HG03558 (cell line): ENCODE data around the gene CSRNP3.

Experiments
- ATAC-seq: cut with Tn5 transposase; IDR thresholded peaks from one replicate; pipeline ENCODE4 v1.9.1; 2021; ENCODE audit warnings: moderate number of reproducible peaks; ENCODE audit not compliant: unreplicated experiment; ENCODE audit errors: extremely low read depth

Gene CSRNP3, protein sequence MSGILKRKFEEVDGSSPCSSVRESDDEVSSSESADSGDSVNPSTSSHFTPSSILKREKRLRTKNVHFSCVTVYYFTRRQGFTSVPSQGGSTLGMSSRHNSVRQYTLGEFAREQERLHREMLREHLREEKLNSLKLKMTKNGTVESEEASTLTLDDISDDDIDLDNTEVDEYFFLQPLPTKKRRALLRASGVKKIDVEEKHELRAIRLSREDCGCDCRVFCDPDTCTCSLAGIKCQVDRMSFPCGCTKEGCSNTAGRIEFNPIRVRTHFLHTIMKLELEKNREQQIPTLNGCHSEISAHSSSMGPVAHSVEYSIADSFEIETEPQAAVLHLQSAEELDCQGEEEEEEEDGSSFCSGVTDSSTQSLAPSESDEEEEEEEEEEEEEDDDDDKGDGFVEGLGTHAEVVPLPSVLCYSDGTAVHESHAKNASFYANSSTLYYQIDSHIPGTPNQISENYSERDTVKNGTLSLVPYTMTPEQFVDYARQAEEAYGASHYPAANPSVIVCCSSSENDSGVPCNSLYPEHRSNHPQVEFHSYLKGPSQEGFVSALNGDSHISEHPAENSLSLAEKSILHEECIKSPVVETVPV

DNA sequence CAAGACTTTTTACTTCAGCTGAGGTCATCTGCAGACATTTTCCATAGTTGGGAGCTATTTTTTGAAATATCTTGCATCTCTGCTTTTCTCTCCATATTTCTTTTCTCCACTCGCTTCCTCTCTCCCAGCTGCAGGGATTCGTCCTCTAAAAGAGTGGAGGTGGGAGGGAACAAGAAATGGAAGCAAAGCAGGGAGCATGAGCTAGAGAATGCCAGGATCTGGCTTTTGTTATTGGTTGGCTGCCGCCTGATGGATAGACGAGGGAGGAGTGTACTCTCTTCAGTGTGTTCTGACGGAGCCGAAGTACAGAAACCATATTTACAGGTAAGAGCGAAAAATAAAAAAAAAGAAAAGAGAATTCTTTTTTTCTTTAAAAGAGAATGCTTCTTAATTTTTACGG, at the start of gene CSRNP3:
Gene CSRNP3, plus strand, starts transcription at position 282 of the 400 bp plus-strand sequence. CDS start 125,368 bp downstream, outside the sequence.
- no peak for ATAC-seq

DNA sequence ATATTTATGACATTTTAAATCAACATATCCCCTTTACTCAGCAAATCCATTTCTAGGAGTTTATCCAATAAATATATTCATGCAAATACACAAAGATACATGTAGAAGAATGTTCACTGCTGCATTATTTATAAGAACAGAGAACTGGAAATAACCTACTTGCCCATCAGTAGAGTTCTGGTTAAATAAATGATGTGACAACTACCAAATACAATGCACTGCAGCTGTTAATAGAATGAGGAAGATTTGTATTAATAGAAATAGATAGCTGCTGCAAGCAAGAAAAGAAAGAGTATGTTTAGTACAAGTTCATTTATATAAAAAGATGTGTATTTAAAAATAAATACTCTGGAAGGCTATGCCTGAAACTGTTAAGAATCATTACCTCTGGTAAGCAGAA, 49.3 kb upstream of the CSRNP3 start:
- ATAC-seq, result no peak

GRCh38 chr2:165423081-165423480, 46.4 kb upstream of the CSRNP3 start:
- no peak for ATAC-seq

GRCh38 chr2:165425556-165425955, 43.9 kb upstream of the CSRNP3 start:
- ATAC-seq, result no peak

GRCh38 chr2:165427686-165428085, 41.8 kb upstream of the CSRNP3 start:
- ATAC-seq, result no peak

DNA sequence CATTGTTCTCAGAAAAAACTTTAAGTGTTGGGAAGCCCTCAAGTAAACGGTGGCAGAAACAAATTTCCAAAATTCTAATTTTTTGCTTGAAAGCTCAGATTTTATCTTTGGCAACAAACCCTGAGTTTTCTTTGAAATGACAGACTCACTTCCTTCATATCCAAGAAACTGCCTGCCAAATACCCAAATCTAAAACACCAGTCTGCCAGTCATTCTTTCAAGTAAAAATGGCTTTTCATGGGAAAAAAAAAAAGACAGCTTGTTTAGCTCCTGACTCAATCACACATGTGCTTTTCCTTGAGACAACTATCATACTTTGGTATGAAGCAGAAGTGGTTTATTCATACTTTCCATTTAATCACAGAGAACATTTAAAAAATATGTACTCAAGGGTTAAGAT, 40.6 kb upstream of the CSRNP3 start:
- no peak for ATAC-seq

GRCh38 chr2:165431014-165431413, 38.5 kb upstream of the CSRNP3 start:
- no peak for ATAC-seq

DNA sequence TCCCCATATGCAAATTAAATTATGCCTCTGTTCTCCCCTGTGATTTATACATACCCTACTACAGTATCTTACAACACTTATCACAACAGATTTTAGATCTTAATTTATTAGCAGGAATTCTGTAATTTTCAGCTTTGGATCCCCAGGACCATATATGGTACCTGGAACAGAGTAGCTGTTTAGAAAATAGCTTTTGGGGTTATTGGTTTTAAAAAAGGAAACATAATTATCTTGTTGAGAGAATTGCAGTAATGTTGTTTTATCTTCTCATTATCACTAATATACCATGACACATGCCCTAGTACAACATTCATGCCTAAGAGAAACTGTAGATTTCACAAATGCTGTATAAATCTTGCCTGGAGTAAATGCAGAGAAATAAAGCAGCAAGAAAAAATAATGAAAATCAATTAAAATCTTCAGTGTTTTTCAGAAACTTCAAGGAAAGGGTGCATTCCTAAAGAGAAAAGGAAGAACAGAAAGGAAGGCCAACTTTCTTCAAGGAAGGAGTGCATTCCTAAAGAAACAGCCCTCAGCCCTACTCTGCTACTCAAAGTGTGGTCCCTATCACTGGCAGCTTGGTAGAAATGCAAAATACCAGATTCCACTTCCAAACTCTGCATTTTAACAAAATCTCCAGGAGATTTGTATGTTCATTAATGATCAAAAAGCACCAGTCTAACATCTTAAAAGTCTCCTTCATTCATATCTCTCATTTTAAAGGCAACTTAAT, 37.1 kb upstream of the CSRNP3 start:
- ATAC-seq, result no peak

DNA sequence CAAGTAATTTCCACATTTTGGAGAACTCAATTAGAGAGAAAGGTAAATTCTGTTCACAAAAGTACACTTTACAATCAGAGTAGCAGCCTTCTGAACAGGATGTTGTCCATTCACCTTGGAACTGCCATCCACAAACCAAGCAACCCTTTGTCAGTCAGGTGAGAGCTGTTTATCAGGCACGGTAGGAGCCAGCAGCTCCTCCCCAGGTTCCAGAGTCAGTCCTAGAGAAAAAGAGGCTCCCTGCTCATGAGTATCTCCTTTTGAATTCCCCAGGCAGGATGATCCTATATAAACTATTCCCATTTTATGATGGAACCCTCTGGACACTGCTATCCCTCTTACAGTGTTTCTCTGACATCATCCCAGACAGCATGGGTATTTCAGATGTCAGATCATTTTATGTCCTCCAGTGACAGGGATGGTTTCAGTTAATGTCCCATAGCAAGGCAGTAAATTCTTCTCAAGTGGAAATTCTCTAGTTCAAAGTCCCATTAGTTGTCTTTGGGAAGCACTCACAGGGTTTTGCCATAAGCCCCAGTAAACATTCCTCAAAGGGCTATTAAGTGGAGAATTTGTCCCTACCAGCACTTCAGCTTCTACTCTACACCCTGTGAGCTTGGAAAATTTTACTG, 34.5 kb upstream of the CSRNP3 start:
- ATAC-seq, result no peak

DNA sequence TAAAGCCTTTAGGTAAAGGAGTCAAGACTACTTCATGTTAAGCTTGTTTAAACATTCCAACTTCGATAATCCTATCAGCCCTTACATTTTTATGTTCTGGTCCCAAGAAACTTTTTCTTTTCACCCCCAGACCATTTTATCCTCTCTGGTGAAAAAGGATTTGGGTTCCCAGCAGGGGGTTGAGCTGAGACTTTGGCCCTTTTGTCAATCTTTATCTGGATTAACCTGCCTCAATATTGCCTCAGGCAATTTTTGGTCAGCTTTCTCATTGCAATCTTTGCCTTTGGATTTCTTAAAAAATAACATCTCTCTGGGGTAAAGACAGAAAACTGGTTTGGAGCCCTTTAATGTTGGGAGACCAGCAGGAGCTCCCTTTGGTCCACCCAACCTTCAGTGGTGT, 33.9 kb upstream of the CSRNP3 start:
- no peak for ATAC-seq

GRCh38 chr2:165436559-165436958, 32.9 kb upstream of the CSRNP3 start:
- ATAC-seq, result no peak

DNA sequence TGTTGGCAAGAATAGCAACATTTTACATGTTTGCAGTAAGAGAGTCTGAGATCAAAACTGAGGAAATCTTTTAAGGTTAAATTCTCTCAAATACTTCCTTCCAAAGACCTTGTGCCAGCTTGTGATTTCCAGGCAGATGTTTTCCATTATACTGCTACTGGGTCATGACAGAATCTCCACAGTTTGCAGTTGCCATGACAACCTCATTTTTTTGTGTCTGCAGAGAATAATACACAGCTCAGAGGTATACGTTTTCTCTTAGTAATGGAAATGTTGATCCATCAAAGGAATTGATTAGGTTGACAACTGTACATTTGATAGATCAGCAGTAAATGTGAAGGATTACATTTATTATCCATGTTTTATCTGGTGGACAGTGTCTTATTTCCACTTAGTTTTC, 29.1 kb upstream of the CSRNP3 start:
- ATAC-seq, result no peak

- no peak for ATAC-seq
Observed at GRCh38 chr2:165443511-165443910, 26.0 kb upstream of the CSRNP3 start.

GRCh38 chr2:165448406-165448805, 21.1 kb upstream of the CSRNP3 start:
- no peak for ATAC-seq

- no peak for ATAC-seq
Observed at GRCh38 chr2:165450156-165450555, 19.3 kb upstream of the CSRNP3 start.

DNA sequence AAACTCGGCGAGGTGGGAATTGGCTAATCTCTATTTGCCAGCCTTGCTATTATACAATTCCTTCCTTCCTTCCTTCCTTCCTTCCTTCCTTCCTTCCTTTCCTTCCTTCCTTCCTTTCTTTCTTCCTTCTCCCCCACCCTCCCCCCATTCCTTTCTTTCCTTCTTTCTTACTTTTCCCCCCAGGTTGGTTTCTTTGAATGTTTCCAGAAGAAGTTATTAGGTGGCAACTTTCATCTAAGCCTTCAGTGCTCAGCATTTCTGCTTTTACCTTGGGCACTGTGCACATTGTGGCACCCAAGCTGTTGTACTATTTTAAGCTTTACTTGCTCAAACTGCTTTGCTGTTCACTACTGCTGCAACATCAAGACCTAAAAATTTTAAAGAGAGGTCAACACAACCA, 17.2 kb upstream of the CSRNP3 start:
- ATAC-seq, result no peak

DNA sequence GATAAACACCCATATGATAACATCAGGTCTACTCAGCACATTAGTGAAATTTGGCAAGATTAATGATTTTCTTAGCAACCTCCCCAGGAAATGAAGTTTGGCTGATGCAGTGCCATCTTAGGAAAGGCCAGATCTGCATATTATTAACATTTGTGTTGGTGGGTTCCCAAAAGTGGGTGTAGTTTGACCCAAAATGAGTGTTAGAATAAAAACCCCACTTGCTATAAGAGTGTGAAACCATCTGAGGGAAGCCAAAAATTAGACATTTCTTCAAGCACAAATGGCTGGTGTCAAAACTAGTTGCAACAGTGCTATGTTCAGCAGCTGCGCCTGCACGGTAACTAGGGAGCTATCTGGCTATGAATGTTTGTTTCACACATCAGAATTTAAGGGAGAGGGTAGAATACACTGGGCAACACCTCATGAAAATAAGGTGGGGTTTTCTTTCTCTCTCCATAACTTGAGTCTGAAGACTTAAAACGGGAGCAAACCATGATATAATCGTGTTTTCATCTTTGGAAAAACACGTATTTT, 15.9 kb upstream of the CSRNP3 start:
- no peak for ATAC-seq

DNA sequence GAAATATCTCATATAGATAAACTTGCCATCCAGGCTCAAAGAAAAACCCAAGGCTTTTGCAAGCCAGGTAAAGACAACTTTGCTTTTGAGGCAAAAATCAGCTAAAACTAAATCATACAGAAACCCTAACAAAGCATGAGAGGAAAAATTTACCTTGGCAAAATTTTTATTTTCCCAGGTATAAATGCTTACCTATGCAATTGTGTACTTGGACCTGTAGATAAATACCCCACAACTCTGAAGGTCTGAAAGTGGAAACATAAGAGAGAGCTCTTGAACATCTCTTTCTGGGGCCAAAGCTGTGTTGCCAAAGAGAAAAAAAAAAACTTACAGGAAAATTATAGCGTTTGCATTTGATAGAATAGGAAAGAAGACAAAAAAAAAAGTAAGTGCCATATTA, 14.6 kb upstream of the CSRNP3 start:
- ATAC-seq, result no peak

GRCh38 chr2:165456027-165456426, 13.5 kb upstream of the CSRNP3 start:
- ATAC-seq, result no peak

- no peak for ATAC-seq
Observed at GRCh38 chr2:165462443-165462842, 7.1 kb upstream of the CSRNP3 start.

DNA sequence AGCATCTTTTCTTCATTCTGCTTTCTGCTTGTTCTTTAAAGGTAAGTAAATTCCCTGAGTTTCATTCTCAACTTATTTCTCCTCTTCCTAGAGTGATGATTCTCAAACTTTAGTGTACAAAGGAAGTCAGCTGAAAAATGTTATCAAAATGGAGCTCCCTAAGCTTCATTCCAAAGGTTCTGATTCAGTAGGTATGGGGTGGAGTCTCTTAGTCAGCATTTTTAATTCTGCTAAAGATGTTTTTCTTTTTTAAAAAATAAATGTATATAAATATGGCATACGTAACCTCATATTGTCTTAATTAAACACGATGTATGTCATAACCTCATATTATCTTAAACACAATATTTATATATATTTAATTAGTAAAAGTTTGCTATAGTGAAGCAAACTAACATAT, 3.1 kb upstream of the CSRNP3 start:
- ATAC-seq, result no peak
